Subcutaneous adipose tissue (tissue), 4 donors: Measurements from ENCODE around the gene FGF6. TPM values are rescaled to one million over a fixed set of nuclear protein-coding genes. Genes with fewer than 3 reads are reported as not detected.

ENCODE experiments used
- total RNA-seq, 4 donors: library from RNA; depleted of rRNA; stranded (reverse); fragments of >200 nt; gene quantifications; one replicate each; pipeline ENCODE4 v1.1.0, GENCODE V29; 2016
- TF ChIP-seq, protein P1 (sequence below): fragments of 450-650 bp; IDR thresholded peaks from one replicate; pipeline ENCODE4 v1.5.1; 2016; ENCODE audit warnings: low read depth, mild to moderate bottlenecking, control low read depth, antibody characterized with exemption, moderate library complexity

The FGF6 gene
- total RNA-seq, 4 donors from 2014 or later = not detected

DNA sequence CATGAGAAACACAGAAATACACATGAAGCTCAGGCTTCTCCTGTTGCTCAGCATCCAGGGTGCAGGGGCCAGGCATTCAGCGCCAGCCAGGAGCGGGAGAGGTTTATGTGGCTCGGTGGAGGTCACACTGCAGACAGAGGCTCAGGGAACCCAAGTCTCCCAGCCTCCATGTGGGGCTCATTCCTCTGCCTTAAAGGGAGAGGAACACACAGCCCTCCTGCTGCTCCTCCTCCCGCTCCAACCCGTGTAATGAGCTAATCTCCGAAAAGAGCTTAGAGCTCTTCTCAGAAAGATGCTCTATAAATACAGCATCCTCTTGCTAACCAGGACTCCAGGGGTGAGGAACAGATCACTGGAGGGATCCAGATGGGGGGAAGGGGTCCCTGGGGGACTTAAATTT lies 28.2 kb downstream of the FGF6 start:
- TF ChIP-seq, protein P1, sequence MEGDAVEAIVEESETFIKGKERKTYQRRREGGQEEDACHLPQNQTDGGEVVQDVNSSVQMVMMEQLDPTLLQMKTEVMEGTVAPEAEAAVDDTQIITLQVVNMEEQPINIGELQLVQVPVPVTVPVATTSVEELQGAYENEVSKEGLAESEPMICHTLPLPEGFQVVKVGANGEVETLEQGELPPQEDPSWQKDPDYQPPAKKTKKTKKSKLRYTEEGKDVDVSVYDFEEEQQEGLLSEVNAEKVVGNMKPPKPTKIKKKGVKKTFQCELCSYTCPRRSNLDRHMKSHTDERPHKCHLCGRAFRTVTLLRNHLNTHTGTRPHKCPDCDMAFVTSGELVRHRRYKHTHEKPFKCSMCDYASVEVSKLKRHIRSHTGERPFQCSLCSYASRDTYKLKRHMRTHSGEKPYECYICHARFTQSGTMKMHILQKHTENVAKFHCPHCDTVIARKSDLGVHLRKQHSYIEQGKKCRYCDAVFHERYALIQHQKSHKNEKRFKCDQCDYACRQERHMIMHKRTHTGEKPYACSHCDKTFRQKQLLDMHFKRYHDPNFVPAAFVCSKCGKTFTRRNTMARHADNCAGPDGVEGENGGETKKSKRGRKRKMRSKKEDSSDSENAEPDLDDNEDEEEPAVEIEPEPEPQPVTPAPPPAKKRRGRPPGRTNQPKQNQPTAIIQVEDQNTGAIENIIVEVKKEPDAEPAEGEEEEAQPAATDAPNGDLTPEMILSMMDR = no peak

DNA sequence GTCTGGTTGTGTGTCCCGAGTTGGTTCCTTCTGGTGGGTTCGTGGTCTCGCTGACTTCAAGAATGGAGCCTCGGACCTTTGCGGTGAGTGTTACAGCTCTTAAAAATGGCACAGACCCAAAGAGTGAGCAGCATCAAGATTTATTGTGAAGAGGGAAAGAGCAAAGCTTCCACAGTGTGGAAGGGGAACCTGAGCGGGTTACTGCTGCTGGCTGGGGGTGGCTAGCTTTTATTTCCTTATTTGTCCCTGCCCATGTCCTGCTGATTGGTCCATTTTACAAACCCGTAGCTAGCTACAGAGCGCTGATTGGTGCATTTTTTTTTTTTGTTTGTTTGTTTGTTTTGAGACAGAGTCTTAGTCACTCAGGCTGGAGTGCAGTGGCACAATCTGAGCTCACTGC lies 29.3 kb downstream of the FGF6 start:
- TF ChIP-seq, protein P1 = no peak

DNA sequence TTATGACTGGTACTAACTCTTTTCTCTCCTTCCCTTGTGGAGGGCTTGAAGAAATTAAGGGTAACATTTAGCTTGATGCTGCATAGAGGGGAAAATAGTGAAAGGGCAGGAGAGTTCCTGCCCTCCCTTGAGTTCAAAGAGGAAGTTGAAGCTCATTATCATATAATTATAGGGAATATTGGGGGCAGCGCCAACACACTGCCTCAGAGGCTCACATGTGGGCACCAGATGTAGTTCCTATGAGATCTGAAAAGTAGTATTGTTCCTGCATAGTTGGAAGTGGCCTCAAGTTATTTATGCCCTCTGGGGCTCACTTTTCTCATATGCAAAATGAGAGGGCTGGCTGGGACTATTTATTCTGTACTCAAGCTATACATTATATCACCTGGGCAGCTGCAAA lies 33.1 kb downstream of the FGF6 start:
- TF ChIP-seq, protein P1 = no peak

GRCh38 chr12:4412056-4412455 lies 33.6 kb downstream of the FGF6 start:
- TF ChIP-seq, protein P1 = no peak

- TF ChIP-seq, protein P1 = no peak
Measured at GRCh38 chr12:4407136-4407535, 38.5 kb downstream of the FGF6 start.

DNA sequence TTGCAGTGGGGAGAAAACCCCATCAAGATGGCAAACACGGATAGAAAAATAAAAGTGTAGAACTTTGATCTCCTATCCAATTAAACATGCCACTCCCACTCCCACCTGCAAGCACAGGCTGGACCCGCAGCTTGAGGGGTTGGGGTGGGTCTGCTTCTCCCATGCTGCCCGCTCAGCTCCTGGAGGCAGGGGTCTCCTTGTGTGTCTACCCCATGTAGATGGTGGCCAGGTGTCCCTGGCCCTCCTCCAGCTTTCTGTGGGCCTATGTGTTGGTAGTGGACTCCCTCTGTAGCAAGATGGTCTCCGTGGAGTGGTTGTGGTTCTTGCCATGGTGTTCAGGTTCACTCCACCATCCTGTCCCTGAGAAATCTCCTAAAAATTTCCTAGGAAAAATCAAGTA lies 42.6 kb downstream of the FGF6 start:
- TF ChIP-seq, protein P1 = no peak

DNA sequence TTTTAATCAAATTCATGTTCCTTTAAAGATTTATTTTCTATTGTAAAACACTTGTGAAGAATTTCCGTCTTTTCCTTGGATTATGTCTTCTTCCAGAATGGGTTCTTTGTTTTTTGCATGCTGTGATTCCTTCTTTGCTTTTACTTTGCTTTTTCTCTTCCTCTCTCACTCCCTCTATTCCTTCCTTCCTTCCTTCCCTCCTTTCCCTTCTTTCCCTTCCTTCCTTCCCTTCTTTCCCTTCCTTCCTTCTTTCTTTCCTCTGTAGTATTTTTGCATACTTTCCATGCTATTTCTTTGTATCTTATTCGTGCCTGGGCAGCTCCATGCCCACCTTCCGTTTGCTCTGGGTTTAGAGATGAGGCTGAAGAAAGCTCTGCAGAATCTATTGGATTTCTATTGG lies 44.5 kb downstream of the FGF6 start:
- TF ChIP-seq, protein P1 = no peak
